Measurements from ENCODE around the gene HYAL4. TPM values are rescaled to one million over a fixed set of nuclear protein-coding genes. Genes with fewer than 3 reads are reported as not detected.

The HYAL4 gene
- total and polyA plus RNA-seq, 2 of the 13 experiments (the other 11 are each of a cell fraction or from before 2014, with no cell fraction given): not detected

- Histone ChIP-seq H3K27ac (ENCODE audit: extremely low read length, insufficient read depth, low read length) (no peak overlapping the region), H3K79me2 (ENCODE audit: insufficient read depth, low read length) (no peaks in the 10 kb centered on the region), H2AFZ (ENCODE audit: low read length) (no peak overlapping the region), H3K9me3 (ENCODE audit: low read length) (no peaks in the 10 kb centered on the region), H3K4me1 (ENCODE audit: insufficient read depth, low read length) (no peaks in the 10 kb centered on the region), H3K27me3 (ENCODE audit: control insufficient read depth in 1 of 2, insufficient read depth in 2 of 2, low read length in 2 of 2) (no peaks in the 10 kb centered on the region), H3K4me3 (replicated peaks in 1 of 3; ENCODE audit: insufficient read depth in 1 of 3, low read depth in 2 of 3, low read length in 3 of 3) (no peak overlapping the region), H3K36me3 (replicated peaks in 1 of 2; ENCODE audit: control insufficient read depth in 1 of 2, insufficient read depth in 2 of 2, low read length in 2 of 2) (no peaks in the 10 kb centered on the region), H4K20me1 (ENCODE audit: insufficient read depth, low read length) (no peaks in the 10 kb centered on the region), H3K4me2 (ENCODE audit: low read depth, low read length) (no peak overlapping the region), H3K9ac (ENCODE audit: insufficient read depth, low read depth, low read length) (no peak overlapping the region)
- no peak for ATAC-seq
- BruUV-seq (replicated peaks): no TSS peak
- ChIA-PET CTCF (ENCODE audit: low intra/inter-chr PET ratio, low total read pairs) (no interaction called here), POLR2A (no interaction called here)
- TF ChIP-seq ZNF263 (CRISPR knock-in tag; IDR thresholded peaks at IDR 0.05): no peak
- no peak for TF ChIP-seq ZNF205 (CRISPR knock-in tag; IDR thresholded peaks at IDR 0.05)
- no peak for TF ChIP-seq KLF13 (CRISPR knock-in tag; IDR thresholded peaks at IDR 0.05)
- no peak for TF ChIP-seq TBX2 (CRISPR knock-in tag; IDR thresholded peaks at IDR 0.05; ENCODE audit: borderline replicate concordance)
- no peak for TF ChIP-seq TFDP1 (CRISPR knock-in tag; IDR thresholded peaks at IDR 0.05; ENCODE audit: borderline replicate concordance)
- TF ChIP-seq CBFB (CRISPR knock-in tag; IDR thresholded peaks at IDR 0.05): no peak
- TF ChIP-seq, protein P1, sequence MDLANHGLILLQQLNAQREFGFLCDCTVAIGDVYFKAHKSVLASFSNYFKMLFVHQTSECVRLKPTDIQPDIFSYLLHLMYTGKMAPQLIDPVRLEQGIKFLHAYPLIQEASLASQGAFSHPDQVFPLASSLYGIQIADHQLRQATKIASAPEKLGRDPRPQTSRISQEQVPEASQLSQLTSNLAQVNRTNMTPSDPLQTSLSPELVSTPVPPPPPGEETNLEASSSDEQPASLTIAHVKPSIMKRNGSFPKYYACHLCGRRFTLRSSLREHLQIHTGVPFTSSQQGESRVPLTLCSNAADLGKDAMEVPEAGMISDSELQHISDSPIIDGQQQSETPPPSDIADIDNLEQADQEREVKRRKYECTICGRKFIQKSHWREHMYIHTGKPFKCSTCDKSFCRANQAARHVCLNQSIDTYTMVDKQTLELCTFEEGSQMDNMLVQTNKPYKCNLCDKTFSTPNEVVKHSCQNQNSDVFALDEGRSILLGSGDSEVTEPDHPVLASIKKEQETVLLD (CRISPR knock-in tag; IDR thresholded peaks at IDR 0.05; ENCODE audit: low read depth): no peak
- TF ChIP-seq EHMT2 (IDR thresholded peaks at IDR 0.05; ENCODE audit: borderline replicate concordance, low read depth, low read length): no peak
- TF ChIP-seq, protein P2, sequence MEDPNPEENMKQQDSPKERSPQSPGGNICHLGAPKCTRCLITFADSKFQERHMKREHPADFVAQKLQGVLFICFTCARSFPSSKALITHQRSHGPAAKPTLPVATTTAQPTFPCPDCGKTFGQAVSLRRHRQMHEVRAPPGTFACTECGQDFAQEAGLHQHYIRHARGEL (CRISPR knock-in tag; IDR thresholded peaks at IDR 0.05): no peak
- TF ChIP-seq ZFP36L2 (CRISPR knock-in tag; IDR thresholded peaks at IDR 0.05): no peak
- no peak for TF ChIP-seq SNAPC2 (CRISPR knock-in tag; IDR thresholded peaks at IDR 0.05)
- TF ChIP-seq YEATS2 (CRISPR knock-in tag; IDR thresholded peaks at IDR 0.05; ENCODE audit: borderline replicate concordance): no peak
- TF ChIP-seq ZNF446 (CRISPR knock-in tag; IDR thresholded peaks at IDR 0.05): no peak
- TF ChIP-seq, protein P3, sequence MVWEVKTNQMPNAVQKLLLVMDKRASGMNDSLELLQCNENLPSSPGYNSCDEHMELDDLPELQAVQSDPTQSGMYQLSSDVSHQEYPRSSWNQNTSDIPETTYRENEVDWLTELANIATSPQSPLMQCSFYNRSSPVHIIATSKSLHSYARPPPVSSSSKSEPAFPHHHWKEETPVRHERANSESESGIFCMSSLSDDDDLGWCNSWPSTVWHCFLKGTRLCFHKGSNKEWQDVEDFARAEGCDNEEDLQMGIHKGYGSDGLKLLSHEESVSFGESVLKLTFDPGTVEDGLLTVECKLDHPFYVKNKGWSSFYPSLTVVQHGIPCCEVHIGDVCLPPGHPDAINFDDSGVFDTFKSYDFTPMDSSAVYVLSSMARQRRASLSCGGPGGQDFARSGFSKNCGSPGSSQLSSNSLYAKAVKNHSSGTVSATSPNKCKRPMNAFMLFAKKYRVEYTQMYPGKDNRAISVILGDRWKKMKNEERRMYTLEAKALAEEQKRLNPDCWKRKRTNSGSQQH (CRISPR knock-in tag; IDR thresholded peaks at IDR 0.05; ENCODE audit: low read depth): no peak
- TF ChIP-seq GZF1 (CRISPR knock-in tag; IDR thresholded peaks at IDR 0.05): no peak
- no peak for TF ChIP-seq KDM5B (CRISPR knock-in tag; IDR thresholded peaks at IDR 0.05; ENCODE audit: borderline replicate concordance)
- in situ Hi-C loops (cut with HindIII; ENCODE audit: extremely low pct_ligation_motif_present, low pct_unique_long_range_greater_than_20kb): no loop called here
- no peak for FAIRE-seq
- 0% methylated on average over 2 of the region's 2 CpGs for WGBS (ENCODE audit: low lambda C conversion rate)
- intact Hi-C loops (cut with micrococcal nuclease; ENCODE audit: unreplicated experiment): no loop called here
- DNase-seq (ENCODE audit: low spot score): no peak
Observed at GRCh38 chr7:123809471-123809870, 35.5 kb upstream of the HYAL4 start.
